HG02981 (cell line): ENCODE measurements around the gene SUCLA2.
"Not testable (repeated sequence)": the region's sequence is repeated elsewhere in the genome, so short reads cannot be mapped to it uniquely, and the experiment has no call there.

Source experiments
- ATAC-seq: cut with Tn5 transposase; IDR thresholded peaks from one replicate; pipeline ENCODE4 v1.9.1; 2021; ENCODE audit warnings: mild to moderate bottlenecking, moderate library complexity; ENCODE audit not compliant: unreplicated experiment

SUCLA2 gene

DNA sequence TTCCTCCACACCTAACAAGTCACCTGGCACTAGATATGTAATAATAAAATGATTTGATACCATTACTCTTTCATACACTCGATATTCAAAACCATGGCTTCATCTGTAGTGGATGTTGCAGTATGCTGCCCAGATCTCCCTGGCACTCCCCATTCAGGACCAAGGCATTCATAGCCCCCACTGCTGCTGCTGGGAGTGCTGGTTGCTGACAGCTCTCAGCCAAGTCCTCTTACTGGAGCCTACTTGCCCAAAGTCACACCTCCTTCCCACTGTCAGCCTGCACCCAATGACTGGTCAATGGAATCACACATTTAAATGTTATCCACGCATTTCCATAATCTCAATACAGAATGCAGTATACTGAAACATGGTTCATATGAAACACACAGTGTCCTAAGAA lies 3.7 kb downstream of the SUCLA2 start:
- ATAC-seq = no peak

GRCh38 chr13:47991859-47992258 lies 9.2 kb downstream of the SUCLA2 start:
- no peak for ATAC-seq

GRCh38 chr13:47990920-47991466 lies 10.1 kb downstream of the SUCLA2 start:
- ATAC-seq = no peak

- ATAC-seq = no peak
Measured at GRCh38 chr13:47990427-47990826, 10.6 kb downstream of the SUCLA2 start.

DNA sequence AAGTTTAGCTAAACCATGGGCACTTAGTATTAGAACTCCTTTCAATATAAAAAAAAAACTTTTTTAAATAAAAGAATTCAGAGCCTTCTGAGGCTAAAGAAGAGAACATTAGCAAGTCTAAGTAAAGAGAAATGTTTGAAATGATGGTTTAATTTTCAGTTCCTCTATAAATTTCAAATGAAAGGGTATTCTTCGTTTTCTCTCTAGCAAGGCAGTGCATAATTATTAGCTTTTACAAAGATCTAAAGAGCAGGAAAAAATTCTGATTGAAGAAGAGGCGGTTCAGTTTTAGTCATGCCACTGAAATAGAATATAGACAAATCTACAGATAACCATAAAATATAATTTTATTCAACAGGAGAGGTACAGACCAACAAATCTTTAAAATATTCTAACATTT lies 18.0 kb downstream of the SUCLA2 start:
- no peak for ATAC-seq

- ATAC-seq = no peak
Measured at GRCh38 chr13:47976325-47976724, 24.7 kb downstream of the SUCLA2 start.

- no peak for ATAC-seq
Measured at GRCh38 chr13:47964863-47965262, 36.2 kb downstream of the SUCLA2 start.

DNA sequence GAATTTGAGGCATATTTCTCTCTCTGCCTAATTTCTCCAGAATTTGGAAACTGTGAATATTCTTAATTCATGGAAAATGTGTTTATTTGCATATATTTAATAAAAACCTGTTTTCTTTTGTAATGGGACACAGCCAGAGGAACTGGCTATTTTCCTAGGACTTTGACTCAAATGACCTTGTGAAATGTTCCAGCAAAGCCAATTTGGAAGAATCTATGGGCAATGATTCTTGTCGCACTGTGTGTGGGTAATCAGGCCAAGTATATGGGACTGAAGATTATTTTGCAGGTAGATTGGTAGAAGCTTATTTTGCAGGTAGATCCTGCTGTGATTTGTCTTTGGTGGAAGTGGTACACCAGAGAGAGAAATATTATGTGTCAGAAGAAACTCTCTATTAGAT lies 38.8 kb downstream of the SUCLA2 start:
- ATAC-seq = no peak

GRCh38 chr13:47959468-47960247 lies 41.4 kb downstream of the SUCLA2 start:
- ATAC-seq = no peak

- ATAC-seq = no peak
Measured at GRCh38 chr13:47957073-47957472, 44.0 kb downstream of the SUCLA2 start.

DNA sequence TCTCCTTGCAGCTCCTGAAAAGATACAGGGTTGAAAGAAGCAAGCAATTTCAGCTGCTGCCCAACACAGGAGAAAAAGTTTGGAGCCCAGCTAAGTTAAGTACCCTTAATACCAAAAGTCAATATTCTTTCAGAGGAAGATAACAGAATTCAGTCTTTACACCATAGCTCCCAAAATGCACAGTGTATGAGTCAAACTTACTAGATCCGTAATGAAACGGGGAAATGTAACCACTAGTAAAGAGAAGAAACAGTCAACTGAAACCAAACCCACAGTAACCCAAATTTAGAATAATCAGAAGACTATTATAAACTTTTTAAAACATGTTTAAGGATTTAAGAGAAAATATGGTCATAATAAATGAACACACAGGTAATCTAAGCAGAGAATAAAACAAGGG lies 45.2 kb downstream of the SUCLA2 start:
- no peak for ATAC-seq

GRCh38 chr13:47949799-47950198 lies 51.3 kb downstream of the SUCLA2 start:
- no peak for ATAC-seq

DNA sequence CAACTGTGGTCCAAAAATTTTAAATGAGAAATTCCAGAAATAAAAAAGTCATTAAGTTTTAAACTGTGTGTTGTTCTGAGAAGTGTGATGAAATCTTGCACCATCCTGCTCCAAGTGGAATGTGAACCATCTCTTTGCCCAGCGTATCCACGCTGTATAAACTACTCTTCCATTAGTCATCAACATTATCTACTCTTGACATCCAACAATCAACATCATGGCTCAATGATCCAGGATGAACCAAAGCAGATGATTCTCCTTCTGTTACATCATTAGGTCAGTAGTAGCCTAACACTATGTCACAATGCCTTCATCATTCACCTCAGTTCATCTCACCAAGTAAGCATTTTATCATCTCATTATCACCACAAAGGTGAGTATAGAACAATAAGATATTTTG lies 55.3 kb downstream of the SUCLA2 start:
- ATAC-seq = no peak

GRCh38 chr13:47945146-47945545 lies 55.9 kb downstream of the SUCLA2 start:
- ATAC-seq = not testable (repeated sequence)

GRCh38 chr13:47934371-47934770 lies 66.7 kb downstream of the SUCLA2 start:
- ATAC-seq = no peak

DNA sequence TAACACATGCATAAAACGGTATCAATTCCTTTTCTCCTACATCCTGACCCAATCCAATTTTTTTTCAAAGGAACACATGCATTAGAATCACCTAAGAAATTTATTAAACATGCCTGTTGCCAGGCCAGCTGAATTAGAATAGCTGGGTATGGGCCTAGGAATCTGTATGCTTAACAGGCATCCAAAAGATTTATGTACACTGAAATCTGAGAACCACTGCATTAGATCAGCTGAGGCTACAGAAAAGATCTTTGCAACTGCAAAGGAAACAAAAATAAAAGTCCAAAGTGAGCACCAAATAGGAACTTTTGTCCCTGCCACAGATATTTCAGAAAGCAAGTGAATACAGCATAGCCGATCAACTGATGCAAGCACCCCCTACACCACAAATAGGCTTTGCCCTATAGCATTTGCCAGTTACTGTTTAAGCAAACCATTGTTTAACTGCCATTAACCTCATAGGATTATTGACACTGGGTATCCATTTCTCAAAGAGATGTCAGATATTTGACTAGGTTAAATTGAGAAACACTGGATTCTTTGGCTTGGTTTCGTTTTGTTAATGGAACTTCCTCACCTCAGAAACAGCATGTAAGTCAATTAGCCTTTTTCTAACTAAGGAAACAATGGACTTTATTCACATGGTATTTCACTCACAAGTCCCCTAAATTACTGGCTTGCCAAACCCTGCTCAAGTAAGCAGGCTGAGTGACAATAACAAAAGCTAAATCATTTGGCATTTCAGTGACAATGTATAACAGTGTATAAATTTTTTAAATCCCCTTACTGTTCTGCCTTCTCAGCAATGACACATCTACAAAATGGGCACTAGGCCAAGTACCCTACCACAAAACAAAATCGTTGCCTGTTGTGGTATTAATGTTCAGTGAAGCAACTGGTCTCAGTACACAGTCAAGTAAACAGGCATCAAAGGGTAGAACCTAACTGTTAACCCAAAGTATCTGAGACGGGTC lies 67.8 kb downstream of the SUCLA2 start:
- peak; percentile 62 for ATAC-seq

- no peak for ATAC-seq
Measured at GRCh38 chr13:47930649-47931165, 70.4 kb downstream of the SUCLA2 start.

DNA sequence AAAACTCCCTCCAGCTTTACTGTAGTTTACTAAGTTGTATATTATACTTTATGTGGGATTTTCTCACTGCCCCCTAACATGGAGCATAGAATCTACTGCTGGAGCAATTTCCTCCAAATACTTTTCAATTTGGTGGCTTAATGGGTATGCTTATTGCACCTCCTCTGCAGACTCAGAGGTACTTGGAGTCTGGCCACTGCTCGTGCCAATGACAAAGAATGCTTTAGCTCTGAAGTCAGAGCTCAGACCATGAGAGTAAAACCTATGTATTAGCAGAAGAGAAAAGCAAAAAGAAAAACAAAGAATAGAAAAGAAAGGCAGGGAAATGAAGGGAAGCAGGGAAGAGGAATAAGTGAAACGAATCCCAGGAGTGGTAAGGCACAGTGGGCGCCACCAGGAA lies 71.9 kb downstream of the SUCLA2 start:
- no peak for ATAC-seq

DNA sequence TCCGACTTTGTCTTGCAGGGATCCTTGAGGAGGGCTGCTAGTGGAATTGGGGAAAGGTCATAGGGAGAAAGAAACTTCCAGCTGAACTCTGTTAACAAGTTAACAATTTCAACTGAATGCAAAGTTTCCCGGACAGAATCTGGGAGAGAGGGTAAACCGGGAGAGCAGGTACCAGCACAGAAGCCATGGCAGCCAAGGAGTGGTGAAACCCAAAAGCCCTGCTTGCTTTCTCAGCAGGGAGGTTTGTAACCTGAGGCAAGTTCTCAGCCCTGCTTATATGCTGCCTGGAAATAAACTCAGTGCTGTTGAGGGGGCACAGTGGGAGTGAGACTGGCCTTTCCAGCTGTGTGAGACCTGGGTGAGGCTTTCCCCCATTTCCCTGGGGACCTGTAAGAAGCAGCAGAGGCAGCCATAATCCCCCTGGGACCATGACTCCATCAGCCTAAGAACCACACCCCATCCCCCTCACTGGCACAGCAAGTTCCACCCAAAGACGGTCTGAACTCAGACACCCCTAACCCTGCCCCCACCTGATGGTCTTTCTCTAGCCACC lies 84.0 kb downstream of the SUCLA2 start:
- no peak for ATAC-seq

GRCh38 chr13:47908197-47908902 lies 92.7 kb downstream of the SUCLA2 start:
- ATAC-seq = no peak
